HG03103 (cell line): Measurements from ENCODE around the gene ADGB.
"Not testable (repeated sequence)": the region's sequence is repeated elsewhere in the genome, so short reads cannot be mapped to it uniquely, and the experiment has no call there.

ENCODE experiments used
- ATAC-seq: cut with Tn5 transposase; IDR thresholded peaks from one replicate; pipeline ENCODE4 v1.9.1; 2021; ENCODE audit warnings: low read depth; ENCODE audit not compliant: unreplicated experiment

ADGB gene

DNA sequence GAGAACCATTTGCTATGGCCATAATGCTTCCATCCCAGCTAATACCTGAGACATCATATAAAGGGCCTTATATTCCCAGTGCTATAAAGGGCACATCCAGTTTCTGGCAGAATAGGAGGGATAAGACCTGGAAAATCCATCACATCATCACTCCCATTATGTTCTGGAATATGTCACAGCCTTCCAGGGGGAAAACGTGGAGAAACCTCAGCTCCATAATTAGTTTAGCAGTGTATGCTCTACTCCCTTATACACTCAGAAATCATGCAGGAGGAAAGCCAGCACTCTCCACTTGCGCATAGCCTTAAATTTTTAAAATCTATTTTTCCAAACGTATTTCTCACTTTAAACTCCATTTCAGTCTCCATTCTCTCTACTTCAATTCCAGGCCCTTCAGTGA, 140.9 kb downstream of the ADGB start:
- no peak for ATAC-seq

GRCh38 chr6:146741609-146742008, 142.8 kb downstream of the ADGB start:
- ATAC-seq: no peak

GRCh38 chr6:146753306-146753705, 154.5 kb downstream of the ADGB start:
- ATAC-seq: no peak

GRCh38 chr6:146767632-146768031, 168.9 kb downstream of the ADGB start:
- no peak for ATAC-seq

GRCh38 chr6:146768722-146769121, 169.9 kb downstream of the ADGB start:
- no peak for ATAC-seq

- ATAC-seq: peak; percentile 29
These were observed 171.6 kb downstream of the ADGB start for GRCh38 chr6:146770275-146770964.

- peak; percentile 51 for ATAC-seq
These were observed 172.4 kb downstream of the ADGB start for GRCh38 chr6:146770965-146771735.

- no peak for ATAC-seq
These were observed 176.4 kb downstream of the ADGB start for GRCh38 chr6:146775220-146775619.

- ATAC-seq: no peak
These were observed 183.1 kb downstream of the ADGB start for GRCh38 chr6:146781836-146782235.

DNA sequence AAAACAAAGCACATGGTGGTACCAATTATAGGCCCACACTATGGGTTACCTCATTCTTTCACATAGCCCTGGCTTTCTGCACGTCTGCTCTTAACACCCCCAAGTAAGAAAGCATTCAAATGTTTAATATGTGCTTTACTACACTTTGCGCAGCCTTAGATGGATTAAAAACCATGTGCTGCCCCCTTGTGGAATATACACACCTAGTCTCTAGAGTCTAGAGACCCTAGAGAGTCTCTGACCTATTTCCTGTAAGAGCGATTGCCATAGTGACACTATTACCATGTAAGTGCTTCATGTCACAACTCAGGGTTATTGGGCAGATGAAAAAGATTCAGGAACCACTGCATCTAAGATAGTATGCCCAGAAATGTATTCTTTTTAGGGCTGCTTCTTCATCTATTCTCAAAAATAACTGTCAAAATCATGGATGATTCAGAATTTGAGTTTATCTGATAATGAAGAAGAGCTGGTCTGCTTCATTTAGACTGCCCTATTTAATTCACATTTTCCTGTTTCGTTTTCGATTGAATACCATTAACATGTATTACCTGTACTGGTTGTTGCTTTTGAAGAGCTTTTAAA, 186.3 kb downstream of the ADGB start:
- peak; percentile 91 for ATAC-seq

- no peak for ATAC-seq
These were observed 189.2 kb downstream of the ADGB start for GRCh38 chr6:146787876-146788508.

DNA sequence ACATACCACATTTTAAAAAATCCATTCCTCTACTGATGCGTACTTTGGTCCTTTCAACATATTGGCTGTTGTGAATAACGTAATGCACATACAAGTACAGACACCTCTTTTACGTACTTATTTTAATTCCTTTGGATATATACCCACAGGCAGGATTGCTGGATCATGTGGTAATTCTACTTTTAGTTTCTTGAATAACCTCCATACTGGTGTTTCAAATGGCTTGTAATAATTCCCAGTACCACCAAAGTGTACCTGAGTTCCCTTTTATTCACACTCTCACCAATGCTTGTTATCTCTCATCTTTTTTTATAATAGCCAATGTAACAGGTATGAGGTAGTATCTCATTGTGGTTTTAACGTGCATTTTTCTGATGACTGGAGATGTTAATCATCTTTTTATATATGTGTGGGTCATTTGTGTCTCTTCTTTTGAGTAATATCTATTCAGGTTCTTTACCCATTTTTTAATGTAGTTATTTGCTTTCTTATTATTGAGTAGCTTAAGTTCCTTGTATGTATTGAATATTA, 191.9 kb downstream of the ADGB start:
- no peak for ATAC-seq

GRCh38 chr6:146791930-146792329, 193.2 kb downstream of the ADGB start:
- ATAC-seq: no peak

DNA sequence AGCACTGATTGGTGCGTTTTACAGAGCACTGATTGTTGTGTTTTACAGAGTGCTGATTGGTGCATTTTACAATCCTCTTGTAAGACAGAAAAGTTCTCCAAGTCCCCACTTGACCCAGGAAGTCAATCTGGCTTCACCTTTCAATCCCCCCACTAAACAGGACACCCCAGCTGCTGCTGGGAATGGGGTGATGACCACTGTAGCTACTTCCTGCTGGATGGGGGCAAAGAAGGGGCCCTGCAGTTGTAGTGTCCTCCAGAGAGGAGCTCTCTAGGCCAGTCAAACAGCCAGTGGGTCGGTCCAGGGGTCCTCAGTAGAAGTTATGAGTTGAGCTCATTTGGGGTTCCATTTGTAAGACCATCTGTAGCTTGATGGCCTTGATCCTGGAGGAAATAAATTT, 194.4 kb downstream of the ADGB start:
- ATAC-seq: not testable (repeated sequence)

- no peak for ATAC-seq
These were observed 196.8 kb downstream of the ADGB start for GRCh38 chr6:146795479-146796133.

DNA sequence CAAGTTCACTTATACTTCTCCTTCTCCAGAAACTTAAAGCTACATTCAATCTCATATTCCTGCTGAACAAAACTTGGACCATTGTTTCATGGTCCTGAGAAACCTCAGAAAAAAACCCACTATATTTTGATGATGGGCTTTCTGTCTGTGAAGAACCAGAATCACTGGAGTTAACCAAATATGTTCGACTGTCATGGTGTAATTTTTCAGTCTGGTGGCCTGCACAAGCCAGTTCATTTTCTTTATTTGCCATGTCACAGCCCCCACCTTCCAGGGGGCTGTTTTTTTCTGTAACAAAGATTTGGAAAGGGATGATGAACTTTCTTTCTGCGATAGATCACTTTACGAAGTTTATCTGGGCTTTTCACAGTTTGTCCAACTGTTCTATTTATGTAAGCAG, 204.4 kb downstream of the ADGB start:
- ATAC-seq: not testable (repeated sequence)

DNA sequence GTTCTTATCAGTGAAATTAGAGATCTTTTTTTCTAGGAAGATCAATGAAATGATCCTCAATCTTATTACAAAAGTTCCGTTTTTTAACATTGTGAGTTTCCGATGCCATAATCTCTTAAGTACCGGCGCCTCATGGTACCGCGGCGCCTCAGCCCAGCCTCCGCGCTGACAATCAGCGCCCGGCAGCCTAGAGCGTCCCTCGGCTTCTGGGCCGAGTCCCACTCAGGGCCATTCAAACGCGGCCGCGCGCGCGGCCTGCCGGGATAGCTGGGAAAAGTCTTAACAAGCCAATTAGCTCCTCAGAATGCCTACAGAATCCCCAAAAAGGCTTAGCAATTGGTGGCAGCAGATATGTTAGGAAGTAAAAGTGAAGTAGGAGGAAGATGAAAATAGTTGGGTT, 204.8 kb downstream of the ADGB start:
- no peak for ATAC-seq

GRCh38 chr6:146805546-146806325, 207.0 kb downstream of the ADGB start:
- no peak for ATAC-seq

DNA sequence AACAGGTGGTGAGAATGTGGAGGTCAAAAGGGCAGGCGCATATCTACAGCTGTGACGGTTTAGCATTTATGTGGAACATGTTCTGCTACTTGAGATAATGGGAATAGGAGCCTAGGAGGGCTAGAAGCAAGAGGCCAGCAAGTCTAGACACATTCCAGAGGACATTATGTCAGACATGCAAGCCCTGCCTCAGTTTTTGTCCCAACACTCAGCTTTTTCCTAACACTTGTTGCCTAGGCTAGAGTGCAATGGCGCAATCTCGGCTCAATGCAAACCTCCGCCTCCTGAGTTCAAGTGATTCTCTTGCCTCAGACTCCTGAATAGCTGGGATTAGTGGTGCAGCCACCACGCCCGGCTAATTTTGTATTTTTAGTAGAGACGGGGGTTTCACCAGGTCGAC, 210.2 kb downstream of the ADGB start:
- ATAC-seq: not testable (repeated sequence)
